AG09309 (cell line): Measurements from ENCODE around the gene ZSCAN2.

Experiments
- DNase-seq: peaks from one replicate; pipeline ENCODE4 v3.0.0-alpha.2; 2010; ENCODE audit warnings: low read depth
- H3K4me3 ChIP-seq: 2 replicates; pipeline ENCODE4 v1.5.1; 2011; ENCODE audit warnings: mild to moderate bottlenecking, low read depth, low read length, moderate library complexity; ENCODE audit not compliant: control insufficient read depth
- CTCF ChIP-seq: IDR thresholded peaks from 2 replicates; pipeline ENCODE4 v1.5.1; 2011; ENCODE audit warnings: mild to moderate bottlenecking, low read depth, low read length, inconsistent platforms; ENCODE audit not compliant: insufficient read depth, control insufficient read depth; ENCODE audit errors: missing control alignments

Gene ZSCAN2

GRCh38 chr15:84603630-84604379 is 3.0 kb downstream of the ZSCAN2 start:
- no peak for TF ChIP-seq CTCF
- no peak for DNase-seq
- no peak overlapping the region for H3K4me3 ChIP-seq

- no peak overlapping the region; the same call in 1 of the 2 replicates for H3K4me3 ChIP-seq
- no peak for TF ChIP-seq CTCF
- no peak for DNase-seq
These were observed 4.2 kb downstream of the ZSCAN2 start for GRCh38 chr15:84604826-84605553.

GRCh38 chr15:84605554-84605882 is 4.7 kb downstream of the ZSCAN2 start:
- DNase-seq: no peak
- no peak for TF ChIP-seq CTCF
- no peak overlapping the region; the same call in 1 of the 2 replicates for H3K4me3 ChIP-seq

GRCh38 chr15:84606653-84607120 is 5.9 kb downstream of the ZSCAN2 start:
- no peak for TF ChIP-seq CTCF
- no peak for DNase-seq
- H3K4me3 ChIP-seq: no peak overlapping the region

- TF ChIP-seq CTCF: no peak
- no peak for DNase-seq
- no peak overlapping the region for H3K4me3 ChIP-seq
These were observed 8.0 kb downstream of the ZSCAN2 start for GRCh38 chr15:84608707-84609284.

GRCh38 chr15:84609818-84610525 is 9.2 kb downstream of the ZSCAN2 start:
- no peak overlapping the region for H3K4me3 ChIP-seq
- no peak for TF ChIP-seq CTCF
- no peak for DNase-seq
